Ovary (tissue), 9 donors: ENCODE results near the gene COLQ. TPM values are rescaled to one million over a fixed set of nuclear protein-coding genes. Genes with fewer than 3 reads are reported as not detected.
A peak's percentile ranks its signal among the peaks of the same experiment; 100 is the strongest.

Experiments
- DNase-seq, 5 donors: peaks; one replicate each; pipeline ENCODE4 v3.0.0-alpha.2; 2019 to 2020
- H3K27ac ChIP-seq, 2 donors: fragments of 200-600 bp; one replicate each; pipeline versions ENCODE4 v1.5.1 to v1.8.0; 2019 to 2022
- H3K27me3 ChIP-seq: fragments of 200-600 bp; one replicate; pipeline ENCODE4 v1.8.0; 2022
- H3K36me3 ChIP-seq: fragments of 200-600 bp; sonication (generic); one replicate; pipeline ENCODE4 v1.5.1; 2019
- H3K4me1 ChIP-seq: one replicate; pipeline ENCODE4 v1.8.1; 2013; ENCODE audit warnings: mild to moderate bottlenecking, moderate library complexity; ENCODE audit not compliant: insufficient read depth
- H3K4me3 ChIP-seq: fragments of 200-600 bp; sonication (generic); one replicate; pipeline ENCODE4 v1.5.1; 2017
- H3K9me3 ChIP-seq, 2 donors: fragments of 200-600 bp in 1 of 2; sonication (generic) in 1 of 2; one replicate each; pipeline versions ENCODE4 v1.5.1 to v1.8.1; 2013 to 2019; ENCODE audit warnings: mild to moderate bottlenecking in 1 of 2, moderate library complexity in 1 of 2
- EP300 ChIP-seq: sonication (generic); formaldehyde crosslinking; IDR thresholded peaks from one replicate; pipeline ENCODE4 v1.6.1; 2017; ENCODE audit warnings: antibody characterized with exemption
- POLR2A ChIP-seq: fragments of 450-650 bp; IDR thresholded peaks from one replicate; pipeline ENCODE4 v1.6.1; 2017; ENCODE audit warnings: antibody characterized with exemption, mild to moderate bottlenecking, moderate library complexity
- WGBS, 3 donors: extraction: QIAGEN DNeasy Blood & Tissue Kit in 1 of 3; methylation state at CpG; one replicate each; pipeline versions ENCODE4 v1.1.5 to v1.1.7; 2013 to 2017; 5-methylcytosine and 5-hydroxymethylcytosine counted together
- intact Hi-C, 4 donors: fragments of 100-400 bp; cut with DNase I; formaldehyde crosslinking; loops; one replicate each; pipeline versions ENCODE4 v1.11.0 to v1.15.1; 2022 to 2023
- polyA plus RNA-seq, 2 donors: library from polyadenylated mRNA; stranded (reverse); fragments of 200-250 nt in 1 of 2; fragments of 350-450 nt in 1 of 2; fragmentation: Illumina TruSeq in 1 of 2; extraction: RNeasy Lipid Tissue Mini Kit (QIAGEN cat#74804) in 1 of 2; gene quantifications; one replicate each; pipeline ENCODE4 v1.2.3, GENCODE V29; 2013 to 2014
- total RNA-seq, 7 donors: library from RNA; depleted of rRNA in 2 of 7; stranded (reverse); fragments of >200 nt in 2 of 7; fragmentation: NEBNext Ultra II Directional in 3 of 7; extraction: Animal tissue kit (Norgen Biotek cat#: 25700) in 3 of 7; gene quantifications; one replicate each; pipeline versions ENCODE4 v1.1.0 to v1.2.4, GENCODE V29; 2016 to 2023
- TF ChIP-seq, protein P1 (sequence below), 3 donors: fragments of 450-650 bp in 2 of 3; fragments of 200-600 bp in 1 of 3; IDR thresholded peaks; one replicate each; pipeline versions ENCODE4 v1.5.1 to v1.8.0; 2016 to 2022; ENCODE audit warnings: antibody characterized with exemption in 3 of 3, mild to moderate bottlenecking in 1 of 3
- donor health status: DM: no; HTN: no; CAD: no; lungs with moderate emphysema.
- donor health status: DM: no; HTN: no; CAD: no.
- donor health status: Bipolar disorder and iron deficiency.
- donor health status: DM: yes; HTN: yes; CAD: no.
- donor health status: DM: no; HTN: no; CAD: no.
- donor health status: DM: yes; HTN: yes; CAD: no.

The COLQ gene
- total and polyA plus RNA-seq, 9 donors: 1.9 to 6.1 (median 3.1) TPM

DNA sequence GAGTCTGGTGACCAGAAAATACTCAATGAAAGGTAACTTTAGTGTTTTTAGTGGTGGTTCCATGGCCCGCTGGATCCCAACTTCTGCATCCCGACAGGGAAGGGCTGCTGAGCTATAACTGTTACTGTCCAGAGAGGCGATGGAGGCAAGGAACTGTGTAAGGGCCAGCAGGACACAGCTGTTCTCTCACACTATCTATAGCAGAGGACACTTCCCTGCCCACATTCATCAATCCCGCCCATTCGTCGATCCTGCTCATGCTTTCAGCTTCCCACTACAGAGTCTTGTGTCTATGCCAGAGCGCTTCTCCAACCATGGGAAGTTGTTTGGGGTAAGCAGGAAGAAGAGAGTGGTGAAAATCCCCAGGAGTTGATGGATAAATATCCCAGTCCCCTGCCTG is 8.4 kb downstream of the COLQ start:
- H3K27ac ChIP-seq: no peak overlapping the region
- 44 to 71% (median 53%) methylated on average over 7 of the region's 7 CpGs for WGBS, 3 donors
- no peaks in the 10 kb centered on the region for H3K36me3 ChIP-seq
- peaks cover 2% of the 10 kb centered on the region for H3K4me1 ChIP-seq
- no peak overlapping the region for H3K4me3 ChIP-seq
- no peaks in the 10 kb centered on the region for H3K27me3 ChIP-seq
- intact Hi-C loops: no loop called here
- no peak for DNase-seq
- TF ChIP-seq, protein P1, sequence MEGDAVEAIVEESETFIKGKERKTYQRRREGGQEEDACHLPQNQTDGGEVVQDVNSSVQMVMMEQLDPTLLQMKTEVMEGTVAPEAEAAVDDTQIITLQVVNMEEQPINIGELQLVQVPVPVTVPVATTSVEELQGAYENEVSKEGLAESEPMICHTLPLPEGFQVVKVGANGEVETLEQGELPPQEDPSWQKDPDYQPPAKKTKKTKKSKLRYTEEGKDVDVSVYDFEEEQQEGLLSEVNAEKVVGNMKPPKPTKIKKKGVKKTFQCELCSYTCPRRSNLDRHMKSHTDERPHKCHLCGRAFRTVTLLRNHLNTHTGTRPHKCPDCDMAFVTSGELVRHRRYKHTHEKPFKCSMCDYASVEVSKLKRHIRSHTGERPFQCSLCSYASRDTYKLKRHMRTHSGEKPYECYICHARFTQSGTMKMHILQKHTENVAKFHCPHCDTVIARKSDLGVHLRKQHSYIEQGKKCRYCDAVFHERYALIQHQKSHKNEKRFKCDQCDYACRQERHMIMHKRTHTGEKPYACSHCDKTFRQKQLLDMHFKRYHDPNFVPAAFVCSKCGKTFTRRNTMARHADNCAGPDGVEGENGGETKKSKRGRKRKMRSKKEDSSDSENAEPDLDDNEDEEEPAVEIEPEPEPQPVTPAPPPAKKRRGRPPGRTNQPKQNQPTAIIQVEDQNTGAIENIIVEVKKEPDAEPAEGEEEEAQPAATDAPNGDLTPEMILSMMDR (IDR thresholded peaks at IDR 0.05): no peak
- TF ChIP-seq EP300 (no peak), POLR2A (no peak)
- H3K9me3 ChIP-seq: no peaks in the 10 kb centered on the region

DNA sequence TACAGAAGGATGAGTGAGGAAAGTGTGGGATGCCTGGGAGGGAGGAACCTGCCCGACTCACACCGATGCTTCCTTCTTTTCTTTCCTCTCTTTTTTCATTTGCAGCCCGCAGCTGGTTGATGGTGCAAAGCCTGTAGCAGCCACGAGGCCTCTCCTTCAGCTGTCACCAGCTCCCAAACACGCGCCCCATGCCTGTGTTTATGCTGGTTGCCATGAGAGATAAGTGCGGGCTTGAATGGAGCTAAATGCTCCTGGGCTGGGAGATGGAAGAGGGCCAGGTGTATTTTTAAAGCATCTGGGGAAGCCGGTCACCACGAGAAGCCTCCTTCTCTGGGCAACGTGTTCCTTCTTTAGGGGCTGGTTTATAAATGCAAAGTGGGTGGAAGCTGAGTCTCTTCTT is 9.3 kb downstream of the COLQ start:
- Histone ChIP-seq H3K4me3 (no peak overlapping the region), H3K27me3 (no peaks in the 10 kb centered on the region), H3K9me3 (no peaks in the 10 kb centered on the region), H3K27ac (no peak overlapping the region), H3K36me3 (no peaks in the 10 kb centered on the region), H3K4me1 (peaks cover 2% of the 10 kb centered on the region)
- peak in 4 of 5 donors; percentile 15 to 41 (median 24) for DNase-seq
- 21 to 25% (median 22%) methylated on average over 10 of the region's 10 CpGs for WGBS, 3 donors
- intact Hi-C loops: no loop called here
- TF ChIP-seq EP300: no peak
- TF ChIP-seq, protein P1 (IDR thresholded peaks at IDR 0.05): no peak
- no peak for TF ChIP-seq POLR2A

DNA sequence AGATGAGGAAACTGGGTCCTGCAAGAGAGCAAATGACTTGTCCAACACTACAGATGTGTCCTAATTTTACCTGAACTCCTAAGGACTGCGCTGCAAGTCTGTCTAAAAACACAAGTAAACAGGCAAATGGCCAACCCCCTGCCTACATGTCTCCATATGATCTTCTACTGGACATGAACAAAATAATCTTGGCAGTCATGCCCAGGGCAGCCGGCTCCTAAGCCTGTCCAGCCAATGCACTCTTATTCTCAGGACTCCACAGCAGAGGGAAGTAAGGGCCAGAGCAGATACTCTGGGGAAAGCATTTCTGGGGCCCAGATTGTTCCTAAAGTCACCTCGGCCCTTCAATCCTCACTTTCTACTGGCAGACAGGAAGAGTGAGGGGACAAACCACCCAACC is 10.3 kb downstream of the COLQ start:
- Histone ChIP-seq H3K27ac (no peak overlapping the region), H3K4me1 (peaks cover 2% of the 10 kb centered on the region), H3K36me3 (no peaks in the 10 kb centered on the region), H3K9me3 (no peaks in the 10 kb centered on the region), H3K4me3 (no peak overlapping the region), H3K27me3 (no peaks in the 10 kb centered on the region)
- intact Hi-C loops: no loop called here
- WGBS, 3 donors: 96 to 100% (median 98%) methylated on average over 3 of the region's 3 CpGs
- TF ChIP-seq EP300 (no peak), POLR2A (no peak)
- TF ChIP-seq, protein P1 (IDR thresholded peaks at IDR 0.05): no peak
- no peak for DNase-seq

DNA sequence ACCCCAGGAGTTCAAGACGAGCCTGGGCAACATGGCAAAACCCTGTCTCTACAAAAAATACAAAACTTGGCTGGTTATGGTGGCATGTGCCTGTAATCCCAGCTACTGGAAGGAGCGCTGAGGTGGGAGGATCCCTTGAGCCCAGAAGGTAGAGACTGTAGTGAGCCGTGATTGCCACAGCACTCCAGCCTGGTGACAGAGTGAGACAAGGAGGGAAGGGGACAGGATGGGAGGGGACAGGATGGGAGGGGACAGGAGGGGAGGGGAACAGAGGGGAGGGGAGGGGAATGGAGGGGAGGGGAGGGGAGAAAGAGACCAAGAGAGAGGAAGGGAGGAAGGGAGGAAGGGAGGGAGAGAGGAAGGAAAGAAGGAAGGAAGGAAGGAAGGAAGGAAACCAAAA is 11.0 kb downstream of the COLQ start:
- 92 to 94% (median 92%) methylated on average over 3 of the region's 3 CpGs for WGBS, 3 donors
- H3K9me3 ChIP-seq: no peaks in the 10 kb centered on the region
- no peak for TF ChIP-seq POLR2A
- TF ChIP-seq, protein P1 (IDR thresholded peaks at IDR 0.05): no peak
- no peak for TF ChIP-seq EP300
- DNase-seq: no peak
- intact Hi-C loops: no loop called here
- H3K4me1 ChIP-seq: peaks cover 2% of the 10 kb centered on the region
- no peak overlapping the region for H3K4me3 ChIP-seq
- H3K27me3 ChIP-seq: no peaks in the 10 kb centered on the region
- no peaks in the 10 kb centered on the region for H3K36me3 ChIP-seq
- no peak overlapping the region for H3K27ac ChIP-seq
